Hematopoietic multipotent progenitor cell treated with erythropoietin and hydrocortisone succinate and interleukin-3 and kit ligand, for 6 days (in vitro differentiated cells): ENCODE results near the gene SNX2.
"Not testable (repeated sequence)": the region's sequence is repeated elsewhere in the genome, so short reads cannot be mapped to it uniquely, and the experiment has no call there.

Experiments used
- DNase-seq: peaks from one replicate; pipeline ENCODE4 v3.0.0-alpha.2; 2015

The SNX2 gene

DNA sequence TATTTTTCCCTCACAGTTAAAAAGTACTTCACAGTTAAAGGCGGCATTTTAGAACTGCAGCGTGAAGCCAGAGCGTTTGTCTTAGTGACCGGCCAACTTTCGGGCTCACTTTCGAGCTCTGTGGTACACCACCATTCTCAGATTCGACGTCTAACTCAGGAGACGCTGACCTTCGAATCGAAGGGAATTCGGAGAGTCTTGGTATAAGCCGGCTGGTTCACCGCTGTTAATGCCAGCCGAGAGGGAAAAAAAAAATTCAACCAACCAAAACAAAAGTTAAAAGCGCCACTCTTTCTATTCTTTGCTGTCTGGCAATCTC, 70.0 kb downstream of the SNX2 start:
- DNase-seq, result no peak

DNA sequence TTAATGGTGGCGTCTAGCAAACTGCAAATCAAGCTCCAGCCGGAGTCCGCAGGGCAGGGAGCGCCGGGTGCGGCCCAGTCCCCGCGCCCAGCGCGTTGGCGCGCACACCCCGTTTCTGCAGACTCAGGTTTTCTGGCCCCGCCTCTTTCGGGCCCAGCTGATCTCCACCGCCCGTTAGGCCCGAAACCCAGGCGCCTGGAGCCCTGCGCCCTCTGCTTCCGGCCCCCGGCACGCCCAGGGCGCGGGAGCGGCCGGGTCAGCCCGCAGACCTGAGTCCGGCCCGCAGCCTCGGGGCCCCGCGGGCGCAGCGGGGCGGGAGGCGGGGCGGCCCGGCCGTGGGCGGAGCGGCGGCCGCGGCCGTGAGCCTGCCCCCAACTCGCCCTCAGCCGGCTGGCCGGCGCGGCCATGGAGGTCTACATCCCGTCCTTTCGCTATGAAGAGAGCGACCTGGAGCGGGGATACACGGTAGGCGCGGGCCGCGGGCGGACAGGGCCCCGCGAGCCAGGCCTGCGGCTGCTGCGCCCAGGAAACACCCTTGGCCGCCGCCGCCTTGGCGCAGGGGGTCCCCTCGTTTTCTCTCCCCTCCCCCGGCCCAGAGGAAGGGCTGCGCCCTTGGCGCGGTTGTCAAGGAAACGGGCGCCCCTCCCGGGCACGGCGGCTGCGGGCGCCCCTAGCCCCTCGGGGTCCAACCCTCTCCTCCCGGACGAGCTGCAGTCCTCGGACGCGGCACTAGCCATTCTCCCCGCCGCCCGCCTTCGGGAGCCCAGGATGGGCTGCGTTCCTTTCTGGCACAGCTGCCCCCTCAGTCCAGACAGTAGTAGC, 70.6 kb downstream of the SNX2 start, which contains the start of gene SNX24:
Gene SNX24, plus strand, starts transcription at position 385 of the 822 bp plus-strand sequence. Its CDS starts 21 bp downstream, at position 406.
- peak; percentile 88 for DNase-seq

DNA sequence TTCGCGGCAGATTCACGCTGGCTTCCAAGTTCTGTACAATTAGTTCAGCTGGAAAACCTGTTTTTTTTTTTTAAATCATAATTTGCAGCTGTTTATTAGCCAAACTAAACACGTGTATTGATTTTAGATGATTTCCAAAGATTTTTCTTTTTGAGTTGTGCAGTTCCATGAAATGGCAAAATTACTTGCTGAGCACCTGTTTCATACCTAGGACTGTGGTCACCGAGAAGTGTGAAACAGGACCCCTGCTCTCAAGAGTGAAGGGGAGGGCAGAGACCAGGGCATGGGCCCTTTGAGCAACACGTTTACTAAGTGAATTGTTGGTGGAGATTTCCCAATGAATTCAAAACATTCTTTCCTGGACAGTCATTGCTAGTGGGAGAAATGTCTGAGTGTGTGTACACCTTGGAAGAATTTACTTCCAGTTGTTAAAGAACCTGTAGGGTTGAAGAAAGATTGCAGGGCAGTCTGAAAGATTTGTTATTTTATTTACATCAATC, 71.2 kb downstream of the SNX2 start:
- no peak for DNase-seq

DNA sequence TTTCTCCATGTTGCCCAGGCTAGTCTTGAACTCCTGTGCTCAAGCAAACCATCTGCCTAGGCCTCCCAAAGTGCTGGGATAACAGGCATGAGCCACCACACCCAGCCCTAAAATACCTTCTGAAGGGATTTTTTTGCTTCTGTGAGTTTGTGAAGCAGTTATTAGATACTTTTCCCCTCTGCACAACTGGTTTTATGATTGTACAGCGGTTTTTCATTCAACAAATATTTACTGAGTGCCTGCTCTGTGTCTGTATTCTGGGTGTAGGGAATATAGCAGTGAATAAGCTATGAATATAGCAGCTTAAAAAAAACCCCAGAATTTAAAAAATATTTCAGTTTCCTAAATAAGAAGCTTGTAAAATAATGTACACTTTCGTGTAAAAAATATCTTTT, 72.8 kb downstream of the SNX2 start:
- DNase-seq, result no peak

DNA sequence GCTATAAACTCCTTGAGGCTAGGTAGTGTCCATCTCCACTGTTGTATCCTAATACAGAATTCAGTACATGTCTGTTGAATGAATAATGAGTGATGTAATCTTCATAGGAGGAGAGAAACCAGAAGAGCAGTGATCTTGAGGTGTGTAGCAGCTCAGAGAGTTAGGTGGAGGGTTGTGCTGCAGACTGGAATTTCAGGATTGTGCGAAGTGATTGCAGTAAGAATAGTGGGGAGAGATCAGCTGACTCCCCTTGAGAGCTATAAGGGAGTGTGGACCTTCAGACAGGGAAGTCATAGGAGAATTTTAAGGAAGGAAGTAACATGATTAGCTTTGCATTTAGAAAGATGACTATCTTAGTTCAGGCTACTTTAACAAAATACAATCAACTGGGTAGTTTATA, 74.9 kb downstream of the SNX2 start:
- no peak for DNase-seq

DNA sequence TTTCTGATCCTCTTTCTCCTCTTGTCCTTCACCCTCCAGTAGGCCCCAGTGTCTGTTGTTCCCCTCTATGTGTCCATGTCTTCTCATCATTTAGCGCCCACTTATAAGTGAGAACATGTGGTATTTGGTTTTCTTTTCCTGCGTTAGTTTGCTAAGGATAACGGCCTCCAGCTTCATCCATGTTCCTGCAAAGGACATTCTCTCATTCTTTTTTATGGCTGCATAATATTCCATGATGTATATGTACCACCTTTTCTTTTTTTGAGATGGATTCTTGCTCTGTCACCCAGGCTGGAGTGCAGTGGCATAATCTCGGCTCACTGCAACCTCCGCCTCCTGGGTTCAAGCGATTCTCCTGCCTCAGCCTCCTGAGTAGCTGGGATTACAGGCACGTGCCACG, 82.7 kb downstream of the SNX2 start:
- DNase-seq, result not testable (repeated sequence)

DNA sequence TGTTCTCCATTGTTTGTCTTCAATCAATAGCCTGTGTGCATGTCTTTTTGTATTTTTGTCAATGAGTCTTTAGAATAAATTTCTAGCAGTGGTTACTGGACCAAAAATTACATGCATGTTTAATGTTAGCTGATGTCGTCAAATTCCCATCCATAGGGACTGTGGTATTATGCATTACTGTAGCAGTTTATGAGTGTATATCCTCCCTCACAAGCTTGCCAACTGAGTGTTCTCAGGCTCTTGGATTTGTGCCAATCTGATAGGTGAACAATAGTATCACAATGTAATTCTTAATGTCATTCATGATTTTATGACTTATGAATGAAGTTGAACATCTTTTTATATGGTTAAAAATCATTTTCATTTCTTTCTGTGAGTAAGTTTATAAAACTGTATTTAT, 83.6 kb downstream of the SNX2 start:
- peak; percentile 86 for DNase-seq

DNA sequence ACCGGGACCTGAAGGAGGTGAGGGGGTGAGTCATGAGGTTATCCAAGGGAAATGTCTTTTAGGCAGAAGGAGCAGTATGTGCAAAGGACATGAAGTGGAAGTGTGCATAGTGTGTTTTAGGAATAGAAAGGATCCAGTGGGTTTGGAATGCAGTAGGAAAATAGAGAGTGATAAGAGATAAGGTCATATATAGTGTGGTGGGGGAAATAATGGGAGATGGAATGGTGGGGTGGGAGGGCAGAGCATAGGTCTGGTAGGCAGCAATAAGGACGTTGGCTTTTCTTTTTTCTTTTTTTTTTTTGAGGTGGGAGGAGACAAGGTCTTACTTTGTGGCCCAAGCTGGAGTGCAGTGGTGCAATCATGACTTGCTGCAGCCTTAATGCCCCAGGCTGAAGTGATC, 88.4 kb downstream of the SNX2 start:
- peak; percentile 65 for DNase-seq

DNA sequence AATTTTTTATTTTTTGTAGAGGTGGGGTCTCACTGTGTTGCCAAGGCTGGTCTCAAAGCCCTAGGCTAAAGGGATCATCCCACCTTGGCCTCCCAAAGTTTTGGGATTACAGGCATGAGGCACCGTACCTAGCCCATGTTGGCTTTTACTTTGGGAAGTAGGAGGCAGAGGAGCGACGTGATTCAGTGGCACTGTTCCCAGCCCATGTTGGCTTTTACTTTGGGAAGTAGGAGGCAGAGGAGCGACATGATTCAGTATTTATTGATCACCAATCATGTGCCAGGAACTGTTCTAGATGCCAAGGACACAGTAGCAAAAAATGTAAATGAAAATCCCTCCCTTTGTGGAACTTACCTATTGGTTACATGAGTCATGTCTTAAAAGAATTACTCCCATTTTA, 88.8 kb downstream of the SNX2 start:
- DNase-seq, result no peak

DNA sequence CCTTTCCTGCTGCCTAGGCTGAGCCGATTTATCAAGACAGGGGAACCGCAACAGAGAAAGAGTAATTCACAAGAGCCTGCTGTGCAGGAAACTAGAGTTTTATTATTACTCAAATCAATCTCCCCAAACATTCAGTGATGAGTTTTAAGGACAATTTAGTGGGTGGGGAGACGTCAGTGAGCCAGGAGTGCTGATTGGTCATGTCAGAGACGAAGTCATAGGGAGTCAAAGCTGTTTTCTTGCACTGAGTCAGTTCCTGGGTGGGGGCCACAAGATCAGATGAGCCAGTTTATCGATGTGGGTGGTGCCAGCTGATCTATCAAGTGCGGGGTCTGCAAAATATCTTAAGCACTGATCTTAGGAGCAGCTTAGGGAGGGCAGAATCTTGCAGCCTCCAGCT, 89.5 kb downstream of the SNX2 start:
- DNase-seq, result no peak

DNA sequence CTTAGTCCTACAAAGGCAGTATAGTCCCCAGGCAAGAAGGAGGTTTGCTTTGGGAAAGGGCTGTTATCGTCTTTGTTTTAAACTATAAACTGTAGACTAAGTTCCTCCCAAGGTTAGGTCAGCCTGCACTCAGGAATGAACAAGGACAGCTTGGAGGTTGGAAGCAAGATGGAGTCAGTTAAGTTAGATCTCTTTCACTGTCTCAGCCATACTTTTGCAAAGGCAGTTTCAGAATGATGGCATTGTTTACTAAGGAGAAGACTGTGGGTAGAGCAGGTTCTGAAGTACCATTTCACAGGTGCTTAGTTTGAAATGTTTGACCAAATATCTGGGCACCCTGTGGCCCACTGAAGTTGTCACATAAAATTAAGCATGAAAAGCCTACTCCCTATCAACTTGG, 90.0 kb downstream of the SNX2 start:
- DNase-seq, result no peak

DNA sequence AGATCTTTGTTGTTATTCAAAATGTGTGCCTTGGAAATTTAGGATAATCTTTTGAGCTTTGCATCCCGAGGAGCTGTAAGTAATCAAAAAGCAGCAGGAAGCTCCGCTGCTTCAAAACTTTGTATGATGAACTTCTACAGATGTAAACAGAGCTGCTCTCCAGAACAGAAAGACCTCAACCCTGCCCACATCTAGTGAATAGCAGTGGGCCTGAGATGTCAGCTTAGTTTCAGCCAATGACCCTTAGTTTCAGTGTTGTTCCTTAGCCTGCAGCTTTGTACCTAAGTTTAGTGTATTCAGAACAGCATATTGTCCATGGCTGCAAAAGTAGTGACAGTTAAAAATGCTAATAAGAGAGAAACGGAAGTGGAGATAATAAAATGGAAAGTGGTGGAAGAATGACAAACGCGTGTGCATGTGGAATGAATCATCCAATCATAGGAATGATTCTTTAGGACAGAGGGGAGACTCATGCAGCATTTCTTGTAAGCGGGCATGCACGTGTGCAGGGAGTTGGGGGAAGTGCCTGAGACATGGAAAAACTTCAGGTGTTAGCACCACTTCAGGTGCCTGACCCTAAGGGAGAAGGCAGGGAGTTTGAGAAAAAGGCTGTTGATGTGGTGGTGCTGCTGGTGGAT, 95.5 kb downstream of the SNX2 start:
- no peak for DNase-seq

DNA sequence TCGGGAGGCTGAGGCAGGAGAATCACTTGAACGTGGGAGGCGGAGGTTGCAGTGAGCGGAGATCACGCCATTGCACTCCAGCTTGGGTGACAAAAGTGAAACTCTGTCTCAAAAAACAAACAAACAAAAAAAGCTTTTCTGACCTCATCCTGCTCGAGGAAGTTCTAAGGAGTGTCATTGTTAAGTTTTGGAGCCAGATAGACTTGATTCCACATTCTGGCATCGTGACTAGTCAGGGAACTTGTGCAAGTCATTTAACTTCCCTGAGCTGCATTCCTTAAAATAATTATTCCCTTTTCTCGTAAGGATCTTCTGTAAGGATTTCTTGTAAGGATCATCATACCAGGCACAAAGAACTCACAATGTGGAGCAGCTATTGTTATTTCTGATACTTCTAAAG, 96.8 kb downstream of the SNX2 start:
- DNase-seq, result no peak

DNA sequence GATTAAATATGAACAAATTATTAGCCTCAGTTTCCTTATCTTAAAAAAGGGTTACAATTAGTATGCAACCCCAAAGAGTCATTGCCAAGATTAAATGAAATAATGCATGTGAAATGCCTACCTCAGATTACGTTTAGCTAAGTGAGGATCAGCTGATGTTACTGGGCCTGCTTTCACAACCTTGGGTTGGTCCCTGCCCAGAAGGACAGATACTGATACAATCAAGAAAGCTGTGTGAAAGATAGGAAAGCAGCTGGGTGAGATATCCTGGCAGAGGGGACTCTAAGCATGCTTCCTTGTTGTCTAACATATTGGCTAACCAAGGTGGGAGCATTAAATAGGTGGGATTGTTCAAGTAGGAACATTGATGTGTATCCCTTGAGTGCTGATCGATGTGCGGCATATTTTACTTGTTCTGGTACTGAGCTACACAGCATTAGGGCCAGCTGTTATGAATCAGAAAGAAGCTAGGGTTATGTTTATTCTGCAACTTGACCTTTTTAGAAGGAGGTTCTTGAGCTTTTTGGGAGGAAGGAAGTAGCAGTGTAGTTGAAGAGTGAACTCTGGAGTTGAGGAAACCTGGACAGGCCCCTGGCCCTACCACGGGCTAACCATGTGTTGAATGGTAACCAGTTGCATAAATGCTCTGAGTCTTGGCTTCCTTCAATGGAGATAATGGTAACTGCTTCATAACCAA, 99.4 kb downstream of the SNX2 start:
- DNase-seq, result peak; percentile 49

DNA sequence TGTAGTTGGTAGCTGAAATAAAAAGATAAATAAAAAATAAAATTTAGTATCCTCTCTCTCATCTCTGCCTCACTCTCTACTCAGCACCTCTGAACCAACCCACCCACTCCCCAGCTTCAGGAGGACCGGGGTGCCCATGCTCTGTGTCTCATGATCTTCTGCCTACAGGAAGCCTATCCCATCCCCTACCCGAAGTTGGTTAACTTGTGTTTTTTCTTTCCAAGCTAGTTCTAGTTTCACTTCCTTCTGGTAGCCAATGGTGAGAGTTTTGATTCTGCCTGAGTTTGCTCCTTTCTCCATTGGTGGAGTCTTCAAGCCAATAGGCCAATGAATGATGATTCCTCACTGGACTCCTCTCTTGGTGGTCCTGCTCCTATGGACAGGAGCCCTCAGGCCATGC, 102.6 kb downstream of the SNX2 start:
- DNase-seq, result no peak

DNA sequence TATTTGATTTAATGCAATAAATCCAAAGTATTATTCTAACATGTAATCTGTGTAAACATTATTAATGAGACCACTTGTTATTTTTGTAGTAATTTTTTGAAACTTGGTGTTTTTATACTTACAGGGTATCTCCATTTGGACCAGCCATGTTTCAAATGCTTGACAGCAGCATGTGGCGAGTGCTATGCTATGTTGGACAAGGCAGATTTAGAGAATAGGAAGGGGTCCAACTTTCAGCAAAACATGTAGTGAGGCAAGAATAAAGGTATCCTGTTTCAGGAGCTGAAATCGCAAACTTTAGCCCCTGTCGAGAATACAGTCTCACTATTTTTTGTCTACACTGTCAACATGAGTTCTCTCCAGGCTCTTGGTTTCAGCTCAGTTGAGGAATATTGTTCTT, 104.2 kb downstream of the SNX2 start:
- no peak for DNase-seq
